MV-4-11 (cell line): ENCODE data around the gene KCNG2.
"Not testable (repeated sequence)": the region's sequence is repeated elsewhere in the genome, so short reads cannot be mapped to it uniquely, and the experiment has no call there.

Experiments
- DNase-seq: peaks from one replicate; lab custom pipeline; 2025; lab: John Stamatoyannopoulos, UW

The KCNG2 gene

GRCh38 chr18:79872527-79873444, 75.0 kb downstream of the KCNG2 start:
- DNase-seq = no peak

- DNase-seq = no peak
Measured at GRCh38 chr18:79873449-79874110, 75.8 kb downstream of the KCNG2 start.

GRCh38 chr18:79874553-79875530, 77.1 kb downstream of the KCNG2 start:
- no peak for DNase-seq

- no peak for DNase-seq
Measured at GRCh38 chr18:79875531-79875919, 77.8 kb downstream of the KCNG2 start.

GRCh38 chr18:79875931-79876461, 78.3 kb downstream of the KCNG2 start:
- no peak for DNase-seq

GRCh38 chr18:79876497-79876896, 78.8 kb downstream of the KCNG2 start:
- DNase-seq = no peak

GRCh38 chr18:79877163-79878091, 79.7 kb downstream of the KCNG2 start:
- no peak for DNase-seq

- DNase-seq = not testable (repeated sequence)
Measured at GRCh38 chr18:79878246-79878645, 80.5 kb downstream of the KCNG2 start.

- DNase-seq = no peak
Measured at GRCh38 chr18:79878741-79879378, 81.1 kb downstream of the KCNG2 start.

GRCh38 chr18:79879566-79879965, 81.8 kb downstream of the KCNG2 start:
- DNase-seq = no peak

- DNase-seq = no peak
Measured at GRCh38 chr18:79881695-79882094, 84.0 kb downstream of the KCNG2 start.

GRCh38 chr18:79882522-79883241, 84.9 kb downstream of the KCNG2 start:
- DNase-seq = no peak

- no peak for DNase-seq
Measured at GRCh38 chr18:79883461-79884293, 85.9 kb downstream of the KCNG2 start.

GRCh38 chr18:79884294-79884962, 86.7 kb downstream of the KCNG2 start:
- DNase-seq = no peak

- DNase-seq = no peak
Measured at GRCh38 chr18:79884963-79885728, 87.4 kb downstream of the KCNG2 start.

GRCh38 chr18:79887181-79888000, 89.7 kb downstream of the KCNG2 start:
- DNase-seq = no peak
